ENCODE results near the gene GPR84.

- TF ChIP-seq POLR2A (IDR thresholded peaks at IDR 0.05) = no peak
- TF ChIP-seq CTCF (IDR thresholded peaks at IDR 0.05) = no peak
These were observed 15.2 kb downstream of the GPR84 start for GRCh38 chr12:54349036-54349435.
